ENCODE results near the gene C1QA. TPM values are rescaled to one million over a fixed set of nuclear protein-coding genes. Genes with fewer than 3 reads are reported as not detected.
"Not testable (repeated sequence)": the region's sequence is repeated elsewhere in the genome, so short reads cannot be mapped to it uniquely, and the experiment has no call there.

C1QA gene
- total RNA-seq, 1 donor from 2014 or later = 935 TPM

- Histone ChIP-seq H3K4me1 (no peaks in the 10 kb centered on the region), H3K27me3 (ENCODE audit: low read depth) (peaks cover 47% of the 10 kb centered on the region), H3K27ac (no peak overlapping the region), H3K9me3 (no peaks in the 10 kb centered on the region), H3K36me3 (no peaks in the 10 kb centered on the region), H3K4me3 (no peak overlapping the region)
- DNase-seq (no peak), ATAC-seq (no peak)
- intact Hi-C loops (cut with DNase I) = no loop called here
- no peak for TF ChIP-seq CTCF (IDR thresholded peaks at IDR 0.05)
Observed at GRCh38 chr1:22674410-22674749, 38.0 kb downstream of the C1QA start.

- not testable (repeated sequence) for ATAC-seq
Observed at GRCh38 chr1:22676151-22676550, 39.7 kb downstream of the C1QA start.

GRCh38 chr1:22676916-22677583 is 40.6 kb downstream of the C1QA start:
- Histone ChIP-seq H3K4me3 (no peak overlapping the region), H3K27me3 (ENCODE audit: low read depth) (peaks cover 28% of the 10 kb centered on the region), H3K9me3 (no peaks in the 10 kb centered on the region), H3K36me3 (no peaks in the 10 kb centered on the region), H3K4me1 (no peaks in the 10 kb centered on the region), H3K27ac (no peak overlapping the region)
- no peak for TF ChIP-seq CTCF (IDR thresholded peaks at IDR 0.05)
- no peak for DNase-seq
- intact Hi-C loops (cut with DNase I) = no loop called here
- no peak for ATAC-seq

More at GRCh38 chr1:22676151-22676550, 39.7 kb downstream of the C1QA start:
- H3K36me3 ChIP-seq; H3K27ac ChIP-seq; H3K4me3 ChIP-seq; H3K4me1 ChIP-seq; intact Hi-C loops (cut with DNase I); DNase-seq; H3K9me3 ChIP-seq: not testable (repeated sequence)
- H3K27me3 ChIP-seq (ENCODE audit: low read depth) = peaks cover 37% of the 10 kb centered on the region

- H3K4me1 ChIP-seq = no peaks in the 10 kb centered on the region
- peaks cover 22% of the 10 kb centered on the region for H3K27me3 ChIP-seq (ENCODE audit: low read depth)
- no peaks in the 10 kb centered on the region for H3K36me3 ChIP-seq
- intact Hi-C loops (cut with DNase I) = no loop called here
- no peaks in the 10 kb centered on the region for H3K9me3 ChIP-seq
- no peak overlapping the region for H3K27ac ChIP-seq
- TF ChIP-seq CTCF (IDR thresholded peaks at IDR 0.05) = no peak
- ATAC-seq (no peak), DNase-seq (no peak)
- H3K4me3 ChIP-seq = no peak overlapping the region
Observed at GRCh38 chr1:22677931-22678896, 41.8 kb downstream of the C1QA start.

- no peaks in the 10 kb centered on the region for H3K4me1 ChIP-seq
- H3K27ac ChIP-seq = no peak overlapping the region
- no peaks in the 10 kb centered on the region for H3K36me3 ChIP-seq
- no peaks in the 10 kb centered on the region for H3K9me3 ChIP-seq
- TF ChIP-seq CTCF (IDR thresholded peaks at IDR 0.05) = no peak
- intact Hi-C loops (cut with DNase I) = no loop called here
- no peak for DNase-seq
- no peak for ATAC-seq
- peaks cover 26% of the 10 kb centered on the region for H3K27me3 ChIP-seq (ENCODE audit: low read depth)
- no peak overlapping the region for H3K4me3 ChIP-seq
Observed at GRCh38 chr1:22680726-22681125, 44.3 kb downstream of the C1QA start.
